Measurements from ENCODE around the gene CXXC5.

CXXC5 gene

GRCh38 chr5:139696894-139697658 lies 48.9 kb downstream of the CXXC5 start:
- Histone ChIP-seq H3K27ac (peak overlapping the region; percentile 81), H3K36me3 (no peaks in the 10 kb centered on the region), H3K4me3 (peak overlapping the region; percentile 62), H3K4me1 (peaks cover 80% of the 10 kb centered on the region), H4K20me1 (no peaks in the 10 kb centered on the region), H3K9ac (peak overlapping the region; percentile 79), H3K9me3 (no peaks in the 10 kb centered on the region), H3K4me2 (peak overlapping the region; percentile 97), H3K27me3 (no peaks in the 10 kb centered on the region)
- TF ChIP-seq Cebpa-rat (IDR thresholded peaks at IDR 0.05) = no peak

GRCh38 chr5:139698490-139699146 lies 50.5 kb downstream of the CXXC5 start:
- Histone ChIP-seq H3K9ac (no peak overlapping the region; the same call in 1 of the 2 replicates), H3K27ac (peak overlapping the region; percentile 81), H3K4me2 (peak overlapping the region; percentile 97), H4K20me1 (no peaks in the 10 kb centered on the region), H3K9me3 (no peaks in the 10 kb centered on the region), H3K4me3 (no peak overlapping the region), H3K36me3 (no peaks in the 10 kb centered on the region), H3K4me1 (peaks cover 82% of the 10 kb centered on the region), H3K27me3 (no peaks in the 10 kb centered on the region)
- TF ChIP-seq Cebpa-rat (IDR thresholded peaks at IDR 0.05) = no peak

DNA sequence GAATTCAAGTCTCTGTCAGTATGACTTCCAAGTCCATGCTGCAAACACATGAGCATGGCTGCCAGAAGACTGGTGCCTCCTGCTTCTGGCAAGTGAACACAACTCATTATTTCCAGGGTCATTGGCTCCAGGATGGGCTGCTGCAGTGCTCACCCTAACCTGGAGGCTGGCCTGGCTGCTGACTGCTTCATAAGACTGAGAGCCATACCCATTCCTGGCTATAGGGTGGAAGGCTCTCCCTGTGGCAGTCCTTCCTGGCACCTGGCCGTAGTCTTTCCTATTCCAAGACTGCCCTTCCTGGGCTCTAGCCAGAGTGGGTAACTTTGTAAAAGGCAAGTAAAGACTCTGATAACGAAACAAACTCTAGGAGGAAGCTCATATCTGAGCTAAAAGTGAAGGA lies 51.2 kb downstream of the CXXC5 start:
- Histone ChIP-seq H3K27me3 (no peaks in the 10 kb centered on the region), H4K20me1 (no peaks in the 10 kb centered on the region), H3K36me3 (no peaks in the 10 kb centered on the region), H3K4me3 (no peak overlapping the region), H3K9ac (no peak overlapping the region; the same call in 1 of the 2 replicates), H3K27ac (peak overlapping the region; percentile 14; the same call in 1 of the 2 replicates), H3K9me3 (no peaks in the 10 kb centered on the region), H3K4me1 (peaks cover 89% of the 10 kb centered on the region), H3K4me2 (peak overlapping the region; percentile 97)
- TF ChIP-seq Cebpa-rat (IDR thresholded peaks at IDR 0.05) = no peak

DNA sequence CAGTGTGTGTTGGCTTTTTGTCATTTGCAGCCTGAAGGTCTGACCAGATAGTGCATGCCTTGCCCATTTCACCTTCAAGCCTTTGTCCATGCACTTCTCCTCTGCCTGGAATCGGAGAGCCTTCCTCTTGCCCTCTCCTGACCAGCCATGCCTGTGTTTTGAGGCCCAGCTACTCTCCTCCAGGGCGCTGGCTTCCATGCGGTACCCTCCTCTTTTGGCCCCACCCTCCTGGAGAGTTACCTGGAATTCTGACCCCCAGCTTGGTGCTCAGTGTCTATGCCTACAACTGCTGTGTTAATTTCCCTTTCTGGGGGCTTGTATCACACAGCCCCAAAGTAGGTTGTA lies 52.5 kb downstream of the CXXC5 start:
- Histone ChIP-seq H3K27me3 (no peaks in the 10 kb centered on the region), H3K4me3 (peak overlapping the region; percentile 46), H3K4me2 (peak overlapping the region; percentile 97), H3K9me3 (no peaks in the 10 kb centered on the region), H4K20me1 (no peaks in the 10 kb centered on the region), H3K4me1 (peaks cover 99% of the 10 kb centered on the region), H3K27ac (peak overlapping the region; percentile 77), H3K9ac (peak overlapping the region; percentile 71), H3K36me3 (no peaks in the 10 kb centered on the region)
- TF ChIP-seq Cebpa-rat (IDR thresholded peaks at IDR 0.05) = no peak

DNA sequence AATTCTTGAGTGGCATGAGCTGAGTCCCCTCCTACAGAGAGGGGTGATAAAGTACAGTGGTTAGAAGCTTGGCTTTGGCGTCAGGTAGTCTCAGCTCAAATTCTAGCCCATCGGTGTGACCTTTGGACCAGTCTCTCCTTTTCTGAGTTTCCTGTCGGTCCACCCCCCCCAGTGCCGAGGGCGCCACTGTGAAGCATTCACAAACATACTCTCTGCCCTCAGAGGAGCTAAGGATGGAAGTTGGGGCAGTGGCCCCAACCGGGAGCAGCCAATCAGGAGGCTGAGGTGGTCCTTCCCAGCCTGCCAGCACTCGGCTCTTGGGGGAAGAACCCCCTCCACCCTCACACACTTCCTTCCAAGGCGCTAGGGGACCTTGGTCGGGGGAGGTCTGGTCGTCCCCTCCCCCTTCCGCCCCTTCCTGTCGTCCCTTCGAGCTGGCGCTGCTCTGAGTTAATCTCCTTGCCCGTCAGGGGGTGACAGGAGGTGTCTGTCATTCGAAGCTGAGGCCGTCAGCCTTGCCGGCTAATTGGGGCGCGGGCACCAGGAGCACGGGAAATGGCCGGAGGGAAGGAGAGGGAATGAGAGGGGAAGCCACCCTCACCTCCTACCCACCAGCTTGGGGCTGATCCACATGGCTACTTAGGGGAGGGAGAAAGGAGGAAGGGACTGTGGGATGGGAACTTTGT lies 53.0 kb downstream of the CXXC5 start:
- H3K27me3 ChIP-seq = no peaks in the 10 kb centered on the region
- H4K20me1 ChIP-seq = no peaks in the 10 kb centered on the region
- H3K9me3 ChIP-seq = no peaks in the 10 kb centered on the region
- peak overlapping the region; percentile 97 for H3K4me2 ChIP-seq
- H3K9ac ChIP-seq = peak overlapping the region; percentile 71
- no peak for TF ChIP-seq Cebpa-rat (IDR thresholded peaks at IDR 0.05)
- H3K27ac ChIP-seq = peak overlapping the region; percentile 77
- peak overlapping the region; percentile 46 for H3K4me3 ChIP-seq
- H3K4me1 ChIP-seq = peaks cover 99% of the 10 kb centered on the region
- no peaks in the 10 kb centered on the region for H3K36me3 ChIP-seq

- Histone ChIP-seq H3K4me2 (peak overlapping the region; percentile 97), H3K4me3 (no peak overlapping the region), H3K4me1 (peaks cover 99% of the 10 kb centered on the region), H3K27me3 (no peaks in the 10 kb centered on the region), H3K9ac (no peak overlapping the region), H4K20me1 (no peaks in the 10 kb centered on the region), H3K36me3 (no peaks in the 10 kb centered on the region), H3K27ac (peak overlapping the region; percentile 77; the same call in 1 of the 2 replicates), H3K9me3 (no peaks in the 10 kb centered on the region)
- TF ChIP-seq Cebpa-rat (IDR thresholded peaks at IDR 0.05) = no peak
Observed at GRCh38 chr5:139702548-139702947, 54.4 kb downstream of the CXXC5 start.

GRCh38 chr5:139704748-139705147 lies 56.6 kb downstream of the CXXC5 start:
- no peaks in the 10 kb centered on the region for H4K20me1 ChIP-seq
- no peak for TF ChIP-seq Cebpa-rat (IDR thresholded peaks at IDR 0.05)
- peak overlapping the region; percentile 65 for H3K4me2 ChIP-seq
- H3K4me3 ChIP-seq = no peak overlapping the region
- H3K27me3 ChIP-seq = no peaks in the 10 kb centered on the region
- H3K36me3 ChIP-seq = no peaks in the 10 kb centered on the region
- no peak overlapping the region for H3K9ac ChIP-seq
- no peaks in the 10 kb centered on the region for H3K9me3 ChIP-seq
- H3K4me1 ChIP-seq = peaks cover 99% of the 10 kb centered on the region
- 0 out of 2 replicates have a peak overlapping the region, but pooled peaks have one; percentile 71 for H3K27ac ChIP-seq

DNA sequence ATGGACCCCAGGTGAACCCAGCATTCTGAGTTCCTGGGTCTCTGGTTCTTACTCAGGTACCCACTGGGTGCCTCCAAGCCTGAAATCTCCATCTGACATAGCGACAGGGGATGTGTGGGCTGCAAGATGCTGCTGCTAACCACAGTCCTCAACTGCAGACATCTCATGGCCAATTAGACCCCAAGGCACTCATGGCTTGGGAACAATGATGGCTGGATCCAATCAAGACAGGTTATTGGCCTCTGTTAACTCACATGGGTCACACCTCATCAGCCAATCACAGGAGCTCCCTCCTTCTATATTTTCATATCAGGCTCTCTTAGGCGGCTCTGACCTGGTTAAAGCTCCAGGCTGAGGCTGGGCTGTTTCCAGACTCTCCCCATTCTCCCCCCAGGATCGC lies 57.0 kb downstream of the CXXC5 start:
- Histone ChIP-seq H3K36me3 (no peaks in the 10 kb centered on the region), H3K27ac (peak overlapping the region; percentile 71), H3K9me3 (no peaks in the 10 kb centered on the region), H3K27me3 (no peaks in the 10 kb centered on the region), H3K4me1 (peaks cover 99% of the 10 kb centered on the region), H3K4me2 (peak overlapping the region; percentile 65), H4K20me1 (no peaks in the 10 kb centered on the region), H3K4me3 (no peak overlapping the region), H3K9ac (peak overlapping the region; percentile 39; the same call in 1 of the 2 replicates)
- TF ChIP-seq Cebpa-rat (IDR thresholded peaks at IDR 0.05) = no peak

DNA sequence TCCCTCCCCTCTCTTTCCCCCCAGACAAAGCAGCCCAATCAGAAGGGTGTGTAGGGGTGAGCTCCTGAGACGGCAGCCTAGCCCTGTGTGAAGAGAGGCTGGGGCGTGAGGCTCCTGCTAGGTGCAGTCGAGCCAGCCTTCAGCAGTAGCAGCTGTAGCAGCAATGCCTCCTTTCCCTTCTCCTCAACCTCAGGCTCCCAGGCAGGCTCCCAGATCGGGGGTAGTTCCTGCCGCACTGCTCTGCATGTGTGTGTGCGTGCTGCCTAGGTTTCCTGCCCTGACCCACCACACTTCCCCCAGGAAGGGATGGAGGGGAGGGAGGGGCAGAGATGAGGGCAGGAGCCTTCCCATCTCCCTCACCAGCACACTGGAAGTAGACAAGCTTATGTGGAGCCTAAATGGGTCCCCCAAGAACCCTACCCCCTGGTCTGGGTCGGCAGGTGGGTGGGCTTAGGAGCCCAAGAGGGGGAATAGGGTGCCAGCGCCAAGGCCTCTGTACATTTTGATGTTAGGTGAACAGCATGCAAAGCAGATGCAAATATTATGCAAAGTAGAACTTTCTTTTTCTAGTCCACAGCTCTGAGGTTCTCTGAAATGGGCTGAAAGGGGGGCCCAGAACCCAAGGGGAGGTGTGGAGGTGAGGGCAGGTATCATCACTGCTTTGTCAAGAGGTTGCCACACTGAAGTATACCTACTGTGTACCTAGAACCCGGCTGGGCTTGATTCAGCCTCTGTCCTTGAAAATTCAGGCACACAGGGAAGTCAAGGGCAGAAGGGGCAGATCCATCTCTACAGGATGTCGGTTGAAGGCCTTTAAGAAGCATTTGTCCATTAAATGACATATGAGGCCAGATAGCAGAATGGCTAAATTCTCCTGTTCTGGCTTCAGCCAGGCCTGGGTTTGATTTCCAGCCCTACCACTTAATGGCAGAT lies 57.8 kb downstream of the CXXC5 start:
- Histone ChIP-seq H3K27me3 (no peaks in the 10 kb centered on the region), H3K36me3 (no peaks in the 10 kb centered on the region), H4K20me1 (no peaks in the 10 kb centered on the region), H3K9ac (peak overlapping the region; percentile 39; the same call in 1 of the 2 replicates), H3K4me3 (no peak overlapping the region), H3K4me1 (peaks cover 99% of the 10 kb centered on the region), H3K27ac (peak overlapping the region; percentile 71), H3K4me2 (peak overlapping the region; percentile 65), H3K9me3 (no peaks in the 10 kb centered on the region)
- TF ChIP-seq Cebpa-rat (IDR thresholded peaks at IDR 0.05) = no peak

Data from BLaER1 (cell line).